Activated T-helper 1 cell treated with anti-CD3 and anti-CD28 coated beads, Interleukin-2, amount 50 U/mL, for 16 hours (primary cell): ENCODE results near the gene PSD2.

ENCODE experiments used
- DNase-seq, 2 donors: peaks; one replicate each; pipeline ENCODE4 v3.0.0-alpha.2; 2020; ENCODE audit warnings: low read depth in 1 of 2, low spot score in 1 of 2

The PSD2 gene

GRCh38 chr5:139872851-139873794 lies 77.5 kb downstream of the PSD2 start:
- DNase-seq: no peak

GRCh38 chr5:139875957-139876356 lies 80.3 kb downstream of the PSD2 start:
- DNase-seq: no peak

- DNase-seq: no peak
Measured at GRCh38 chr5:139877129-139877597, 81.6 kb downstream of the PSD2 start.

- DNase-seq: no peak
Measured at GRCh38 chr5:139878093-139878492, 82.5 kb downstream of the PSD2 start.

GRCh38 chr5:139880416-139881142 lies 85.0 kb downstream of the PSD2 start:
- DNase-seq: no peak

GRCh38 chr5:139881143-139881733 lies 85.6 kb downstream of the PSD2 start:
- no peak for DNase-seq

GRCh38 chr5:139882316-139882715 lies 86.7 kb downstream of the PSD2 start:
- no peak for DNase-seq

GRCh38 chr5:139882961-139883539 lies 87.4 kb downstream of the PSD2 start:
- DNase-seq: no peak

GRCh38 chr5:139884144-139884543 lies 88.5 kb downstream of the PSD2 start:
- no peak for DNase-seq

GRCh38 chr5:139884734-139885133 lies 89.1 kb downstream of the PSD2 start:
- no peak for DNase-seq

- no peak for DNase-seq
Measured at GRCh38 chr5:139885172-139885856, 89.7 kb downstream of the PSD2 start.

- no peak for DNase-seq
Measured at GRCh38 chr5:139885857-139886208, 90.2 kb downstream of the PSD2 start.

GRCh38 chr5:139886213-139886612 lies 90.6 kb downstream of the PSD2 start:
- no peak for DNase-seq

GRCh38 chr5:139888370-139888769 lies 92.8 kb downstream of the PSD2 start:
- no peak for DNase-seq

GRCh38 chr5:139889410-139889809 lies 93.8 kb downstream of the PSD2 start:
- no peak for DNase-seq

GRCh38 chr5:139893873-139894272 lies 98.3 kb downstream of the PSD2 start:
- no peak for DNase-seq
